ENCODE results near the gene UBL7.
"Not testable (repeated sequence)": the region's sequence is repeated elsewhere in the genome, so short reads cannot be mapped to it uniquely, and the experiment has no call there.

Gene UBL7

GRCh38 chr15:74463634-74464033 lies 2.7 kb upstream of the UBL7 start:
- no peak for DNase-seq

- DNase-seq: no peak
Measured at GRCh38 chr15:74461847-74462511, 1.0 kb upstream of the UBL7 start.

- DNase-seq: no peak
Measured at GRCh38 chr15:74460298-74460697, 662 bp downstream of the UBL7 start.

GRCh38 chr15:74459798-74460197 lies 1.2 kb downstream of the UBL7 start:
- not testable (repeated sequence) for DNase-seq

- DNase-seq: no peak
Measured at GRCh38 chr15:74458473-74458872, 2.5 kb downstream of the UBL7 start.

GRCh38 chr15:74457036-74457435 lies 3.9 kb downstream of the UBL7 start:
- DNase-seq: not testable (repeated sequence)

- no peak for DNase-seq
Measured at GRCh38 chr15:74454764-74455500, 6.0 kb downstream of the UBL7 start.

GRCh38 chr15:74453925-74454763 lies 6.8 kb downstream of the UBL7 start:
- no peak for DNase-seq

- no peak for DNase-seq
Measured at GRCh38 chr15:74451861-74452835, 8.8 kb downstream of the UBL7 start.

- no peak for DNase-seq
Measured at GRCh38 chr15:74451322-74451721, 9.6 kb downstream of the UBL7 start.

- no peak for DNase-seq
Measured at GRCh38 chr15:74449643-74450205, 11.2 kb downstream of the UBL7 start.

- no peak for DNase-seq
Measured at GRCh38 chr15:74449095-74449494, 11.9 kb downstream of the UBL7 start.

- no peak for DNase-seq
Measured at GRCh38 chr15:74445816-74446763, 14.9 kb downstream of the UBL7 start.

GRCh38 chr15:74444106-74445062 lies 16.6 kb downstream of the UBL7 start:
- no peak for DNase-seq

GRCh38 chr15:74443100-74443909 lies 17.7 kb downstream of the UBL7 start:
- no peak for DNase-seq

GRCh38 chr15:74442604-74443003 lies 18.4 kb downstream of the UBL7 start:
- no peak for DNase-seq

GRCh38 chr15:74442063-74442462 lies 18.9 kb downstream of the UBL7 start:
- no peak for DNase-seq

GRCh38 chr15:74441248-74441941 lies 19.6 kb downstream of the UBL7 start:
- no peak for DNase-seq
